PC-3 (cell line): ENCODE results near the gene BOD1L2. TPM values are rescaled to one million over a fixed set of nuclear protein-coding genes. Genes with fewer than 3 reads are reported as not detected.

Experiments used
- ATAC-seq: fragments of 200-7000 bp; cut with Tn5 transposase; 2 replicates; pipeline ENCODE4 v1.9.1; 2020; ENCODE audit warnings: mild to moderate bottlenecking, moderate library complexity
- BruUV-seq: library from RNA; stranded (reverse); fragments of 400-500 nt; replicated peaks from 2 replicates; lab custom pipeline; 2021; lab: Mats Ljungman, UMichigan
- CTCF ChIA-PET: fragments of 300-600 bp; sonication (Branson Sonifier 250); formaldehyde crosslinking; loops from one replicate; lab custom pipeline; 2022; ENCODE audit warnings: antibody characterized with exemption; lab: Charles Lee
- POLR2A ChIA-PET: fragments of 300-600 bp; sonication (Branson Sonifier 250); formaldehyde crosslinking; loops from one replicate; lab custom pipeline; 2022; ENCODE audit warnings: antibody characterized with exemption; ENCODE audit not compliant: unreplicated experiment; lab: Charles Lee
- DNase-seq: peaks from one replicate; pipeline ENCODE4 v3.0.0-alpha.2; 2015
- H2AFZ ChIP-seq: fragments of 300-600 bp; sonication (generic); 2 replicates; pipeline ENCODE4 v1.6.0; 2016; ENCODE audit warnings: antibody characterized with exemption, low read length
- H3F3A ChIP-seq: fragments of 300-600 bp; sonication (generic); one replicate; pipeline ENCODE4 v1.6.0; 2017; ENCODE audit warnings: antibody characterized with exemption, low read length, control low read depth, mild to moderate bottlenecking; ENCODE audit not compliant: unreplicated experiment
- H3K27ac ChIP-seq: fragments of 300-600 bp; sonication (generic); 2 replicates; pipeline ENCODE4 v1.5.1; 2016; ENCODE audit warnings: mild to moderate bottlenecking, low read length
- H3K27me3 ChIP-seq: fragments of 300-600 bp; sonication (generic); 2 replicates; pipeline ENCODE4 v1.6.1; 2016; ENCODE audit warnings: low read length, mixed read lengths
- H3K36me3 ChIP-seq: fragments of 300-600 bp; sonication (generic); 2 replicates; pipeline ENCODE4 v1.6.1; 2016; ENCODE audit warnings: low read depth, mixed run types, low read length, mixed read lengths
- H3K4me1 ChIP-seq: fragments of 300-600 bp; sonication (generic); 2 replicates; pipeline ENCODE4 v1.5.1; 2016; ENCODE audit warnings: low read length; ENCODE audit not compliant: insufficient read depth
- H3K4me2 ChIP-seq: fragments of 300-600 bp; sonication (generic); 2 replicates; pipeline ENCODE4 v1.6.0; 2016; ENCODE audit warnings: low read length
- H3K4me3 ChIP-seq: fragments of 300-600 bp; sonication (generic); 2 replicates; pipeline ENCODE4 v1.5.1; 2016; ENCODE audit warnings: mild to moderate bottlenecking, low read length, mixed read lengths
- H3K79me2 ChIP-seq: fragments of 300-600 bp; sonication (generic); 2 replicates; pipeline ENCODE4 v1.6.1; 2017; ENCODE audit warnings: low read length, mixed read lengths
- H3K9ac ChIP-seq: fragments of 300-600 bp; sonication (generic); 2 replicates; pipeline ENCODE4 v1.6.0; 2016; ENCODE audit warnings: mild to moderate bottlenecking, low read length
- H3K9me2 ChIP-seq: fragments of 300-600 bp; sonication (generic); replicated peaks from 2 replicates; pipeline ENCODE4 v1.6.1; 2016; ENCODE audit warnings: mixed run types, low read length, mixed read lengths
- H3K9me3 ChIP-seq: fragments of 300-600 bp; sonication (generic); 2 replicates; pipeline ENCODE4 v1.6.1; 2016; ENCODE audit warnings: low read length, mixed read lengths
- H4K20me1 ChIP-seq: fragments of 300-600 bp; sonication (generic); 2 replicates; pipeline ENCODE4 v1.6.1; 2016; ENCODE audit warnings: low read length, mixed read lengths
- EZH2 ChIP-seq: fragments of 300-600 bp; sonication (generic); IDR thresholded peaks from one replicate; pipeline ENCODE4 v1.6.1; 2017; ENCODE audit warnings: antibody characterized with exemption, mild to moderate bottlenecking, low read length; ENCODE audit not compliant: unreplicated experiment
- EZH2phosphoT487 ChIP-seq: fragments of 300-600 bp; sonication (generic); IDR thresholded peaks from 2 replicates; pipeline ENCODE4 v1.6.1; 2018; ENCODE audit warnings: mild to moderate bottlenecking, antibody characterized with exemption, low read length, borderline replicate concordance
- intact Hi-C: fragments of 100-400 bp; cut with micrococcal nuclease; formaldehyde crosslinking; loops from 2 replicates; pipeline ENCODE4 v1.9.0; 2023
- total RNA-seq: library from RNA; depleted of rRNA; stranded (reverse); fragments of >200 nt; gene quantifications from 2 replicates; pipeline ENCODE4 v1.2.3, GENCODE V29; 2014
- TF ChIP-seq, protein P1 (sequence below): fragments of 300-600 bp; sonication (generic); conservative IDR thresholded peaks from 2 replicates; pipeline ENCODE4 v1.5.1; 2017; ENCODE audit warnings: antibody characterized with exemption, low read depth, mild to moderate bottlenecking, low read length

The BOD1L2 gene
- total RNA-seq, 1 experiment from 2014 or later, result not detected

DNA sequence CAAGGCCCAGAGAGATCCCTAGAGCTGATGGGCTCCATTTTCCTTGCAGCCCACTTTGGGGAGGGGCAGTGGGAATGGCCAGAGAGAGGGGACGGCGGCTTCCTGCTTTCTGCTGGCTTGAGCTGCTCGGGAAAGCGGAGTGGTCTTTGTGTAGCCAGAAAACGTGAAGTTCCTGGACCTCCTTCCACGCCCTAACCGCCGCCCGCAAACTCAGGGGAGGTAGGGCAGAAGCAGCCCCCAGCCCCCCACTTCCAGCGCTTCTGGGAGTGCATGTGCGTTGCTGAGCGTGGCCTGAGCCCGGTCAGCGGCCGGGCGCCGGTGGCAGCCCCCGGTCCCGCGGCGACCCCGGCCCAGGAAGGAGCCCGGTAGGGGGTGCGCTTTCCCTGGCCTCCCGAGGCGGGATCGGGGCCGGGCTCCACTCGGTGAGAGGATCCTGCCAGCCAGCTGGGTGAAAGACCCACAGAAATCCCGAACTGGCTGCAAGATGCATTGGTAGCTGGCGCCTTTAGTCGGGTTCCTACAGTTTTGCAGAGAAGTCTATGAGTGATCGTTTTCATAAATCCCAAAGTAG is 25.3 kb upstream of the BOD1L2 start:
- Histone ChIP-seq H3K9me2 (no peaks in the 10 kb centered on the region), H2AFZ (no peak overlapping the region), H3K27ac (no peak overlapping the region), H4K20me1 (no peaks in the 10 kb centered on the region), H3K9me3 (no peaks in the 10 kb centered on the region), H3K4me2 (no peak overlapping the region), H3K27me3 (peaks cover 63% of the 10 kb centered on the region), H3K36me3 (no peaks in the 10 kb centered on the region), H3K4me1 (no peaks in the 10 kb centered on the region), H3F3A (no peaks in the 10 kb centered on the region), H3K79me2 (no peaks in the 10 kb centered on the region), H3K4me3 (no peak overlapping the region), H3K9ac (no peak overlapping the region)
- POLR2A ChIA-PET, result no interaction called here
- intact Hi-C loops, result no loop called here
- no TSS peak for BruUV-seq
- ATAC-seq, result no peak
- CTCF ChIA-PET, result no interaction called here
- no peak for TF ChIP-seq EZH2phosphoT487
- TF ChIP-seq EZH2, result no peak
- TF ChIP-seq, protein P1, sequence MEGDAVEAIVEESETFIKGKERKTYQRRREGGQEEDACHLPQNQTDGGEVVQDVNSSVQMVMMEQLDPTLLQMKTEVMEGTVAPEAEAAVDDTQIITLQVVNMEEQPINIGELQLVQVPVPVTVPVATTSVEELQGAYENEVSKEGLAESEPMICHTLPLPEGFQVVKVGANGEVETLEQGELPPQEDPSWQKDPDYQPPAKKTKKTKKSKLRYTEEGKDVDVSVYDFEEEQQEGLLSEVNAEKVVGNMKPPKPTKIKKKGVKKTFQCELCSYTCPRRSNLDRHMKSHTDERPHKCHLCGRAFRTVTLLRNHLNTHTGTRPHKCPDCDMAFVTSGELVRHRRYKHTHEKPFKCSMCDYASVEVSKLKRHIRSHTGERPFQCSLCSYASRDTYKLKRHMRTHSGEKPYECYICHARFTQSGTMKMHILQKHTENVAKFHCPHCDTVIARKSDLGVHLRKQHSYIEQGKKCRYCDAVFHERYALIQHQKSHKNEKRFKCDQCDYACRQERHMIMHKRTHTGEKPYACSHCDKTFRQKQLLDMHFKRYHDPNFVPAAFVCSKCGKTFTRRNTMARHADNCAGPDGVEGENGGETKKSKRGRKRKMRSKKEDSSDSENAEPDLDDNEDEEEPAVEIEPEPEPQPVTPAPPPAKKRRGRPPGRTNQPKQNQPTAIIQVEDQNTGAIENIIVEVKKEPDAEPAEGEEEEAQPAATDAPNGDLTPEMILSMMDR, result no peak
- DNase-seq, result no peak

DNA sequence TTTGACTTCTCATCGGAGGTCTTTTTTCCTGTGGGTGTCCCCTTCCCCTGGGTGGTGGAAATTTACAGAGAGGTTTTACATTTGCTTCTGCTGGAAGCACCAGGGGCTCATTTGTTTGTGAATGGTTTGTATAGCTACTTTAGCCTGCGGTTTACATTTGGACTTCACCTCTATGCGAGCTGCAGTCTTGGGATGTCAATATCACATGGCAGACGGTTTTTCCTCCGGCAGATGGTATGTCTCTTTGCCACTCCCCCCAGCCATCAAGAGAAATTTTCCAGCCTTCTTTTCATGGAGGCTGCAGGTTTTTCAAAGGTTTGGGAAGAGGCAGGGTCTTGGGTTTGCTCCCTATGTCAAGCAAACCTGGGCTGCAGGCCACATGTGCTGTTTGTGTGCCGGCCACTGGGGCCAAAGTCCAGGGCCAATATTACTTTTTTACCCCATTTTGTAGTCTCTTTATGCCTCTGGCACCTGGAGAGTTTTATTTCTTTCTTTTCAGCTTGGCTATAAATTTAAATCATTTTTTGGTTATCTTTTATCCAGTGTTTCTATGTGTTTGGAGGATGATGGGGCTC is 23.9 kb upstream of the BOD1L2 start:
- CTCF ChIA-PET, result no interaction called here

DNA sequence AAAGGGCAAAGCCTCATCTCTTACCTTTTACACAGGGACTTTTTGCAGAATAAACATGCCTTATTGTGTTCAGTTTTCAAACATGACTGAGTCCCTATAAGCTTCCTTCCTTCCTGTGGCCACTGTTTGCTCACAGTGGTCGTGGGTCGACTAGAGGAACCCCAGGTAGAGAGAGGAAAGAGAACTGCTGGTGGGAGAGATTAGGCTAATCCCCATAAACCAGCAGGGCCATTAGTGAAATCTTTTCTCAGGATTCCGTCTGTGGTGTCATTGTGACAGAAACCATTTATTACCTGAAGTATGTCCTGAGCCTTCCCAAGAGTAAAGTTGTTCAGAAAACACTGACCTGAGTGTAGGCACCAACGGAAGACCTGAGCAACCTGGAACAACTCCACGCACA is 21.3 kb upstream of the BOD1L2 start:
- CTCF ChIA-PET, result no interaction called here
- TF ChIP-seq, protein P1, result no peak
- TF ChIP-seq EZH2phosphoT487 (no peak), EZH2 (no peak)
- no peak overlapping the region for H3K4me2 ChIP-seq
- H3K9me3 ChIP-seq, result no peaks in the 10 kb centered on the region
- no TSS peak for BruUV-seq
- no peaks in the 10 kb centered on the region for H4K20me1 ChIP-seq
- no peak overlapping the region for H3K9ac ChIP-seq
- no peaks in the 10 kb centered on the region for H3K9me2 ChIP-seq
- no peaks in the 10 kb centered on the region for H3K36me3 ChIP-seq
- H3F3A ChIP-seq, result no peaks in the 10 kb centered on the region
- no peak for DNase-seq
- no peak overlapping the region for H3K4me3 ChIP-seq
- H3K27me3 ChIP-seq, result peaks cover 69% of the 10 kb centered on the region
- no peaks in the 10 kb centered on the region for H3K4me1 ChIP-seq
- ATAC-seq, result no peak
- no peaks in the 10 kb centered on the region for H3K79me2 ChIP-seq
- H2AFZ ChIP-seq, result no peak overlapping the region
- POLR2A ChIA-PET, result no interaction called here
- H3K27ac ChIP-seq, result no peak overlapping the region
- intact Hi-C loops, result no loop called here

More for the DNA sequence above, 23.9 kb upstream of the BOD1L2 start:
- H3K4me2 ChIP-seq, result no peak overlapping the region
- H3K27ac ChIP-seq, result no peak overlapping the region
- H3K9me3 ChIP-seq, result no peaks in the 10 kb centered on the region
- no peak for TF ChIP-seq EZH2phosphoT487
- TF ChIP-seq EZH2, result no peak
- TF ChIP-seq, protein P1, result no peak
- peaks cover 63% of the 10 kb centered on the region for H3K27me3 ChIP-seq
- no peaks in the 10 kb centered on the region for H3K36me3 ChIP-seq
- DNase-seq (no peak), ATAC-seq (no peak)
- H3K9me2 ChIP-seq, result no peaks in the 10 kb centered on the region
- no peaks in the 10 kb centered on the region for H3F3A ChIP-seq
- no peak overlapping the region for H3K4me3 ChIP-seq
- no peaks in the 10 kb centered on the region for H3K79me2 ChIP-seq
- POLR2A ChIA-PET, result no interaction called here
- intact Hi-C loops, result no loop called here
- BruUV-seq, result no TSS peak
- H2AFZ ChIP-seq, result no peak overlapping the region
- no peaks in the 10 kb centered on the region for H4K20me1 ChIP-seq
- no peak overlapping the region for H3K9ac ChIP-seq
- H3K4me1 ChIP-seq, result no peaks in the 10 kb centered on the region
